ENCODE measurements around the gene UNC5A.

UNC5A gene

GRCh38 chr5:176874198-176874780, 63.9 kb downstream of the UNC5A start:
- Mint-ChIP-seq H3K9me3 (peaks cover 3% of the 10 kb centered on the region), H3K27ac (no peak overlapping the region), H3K27me3 (peaks cover 53% of the 10 kb centered on the region), H3K4me3 (no peak overlapping the region), H3K4me1 (ENCODE audit: low read depth) (peaks cover 21% of the 10 kb centered on the region), H3K36me3 (ENCODE audit: low read depth) (no peaks in the 10 kb centered on the region)
- DNase-seq = no peak

DNA sequence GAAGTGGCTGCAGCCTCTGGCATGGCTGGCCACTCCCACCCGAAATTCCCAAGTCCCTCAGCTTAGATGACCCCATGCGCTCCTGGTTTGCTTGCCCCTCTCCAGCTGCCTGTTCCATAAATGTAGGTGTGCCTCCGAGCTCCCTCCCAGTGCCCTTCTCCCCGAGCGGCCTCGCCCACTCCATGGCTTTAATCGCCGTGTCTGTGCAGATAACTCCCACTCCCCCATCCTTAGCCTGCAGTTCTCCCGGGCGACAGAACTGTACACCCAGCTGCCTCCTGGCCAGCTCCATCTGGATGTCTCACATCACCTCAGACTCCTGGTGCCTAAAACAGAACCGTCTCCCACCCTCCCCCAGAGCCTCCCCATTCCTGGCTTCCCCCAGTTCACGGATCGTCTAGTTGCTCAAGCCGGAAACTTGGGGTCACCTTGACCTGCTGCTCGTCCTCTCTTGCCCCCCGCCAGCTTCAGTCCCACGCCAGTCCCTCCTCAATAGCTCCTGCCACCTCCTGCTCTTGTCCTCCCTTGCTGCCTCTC, 64.7 kb downstream of the UNC5A start:
- Mint-ChIP-seq H3K27ac (no peak overlapping the region), H3K4me3 (no peak overlapping the region)

GRCh38 chr5:176875783-176876505, 65.6 kb downstream of the UNC5A start:
- H3K27me3 Mint-ChIP-seq = peaks cover 55% of the 10 kb centered on the region
- no peak overlapping the region for H3K4me3 Mint-ChIP-seq
- DNase-seq = no peak
- peaks cover 3% of the 10 kb centered on the region for H3K9me3 Mint-ChIP-seq
- H3K27ac Mint-ChIP-seq = peak overlapping the region; percentile 8
- no peaks in the 10 kb centered on the region for H3K36me3 Mint-ChIP-seq (ENCODE audit: low read depth)
- peaks cover 13% of the 10 kb centered on the region for H3K4me1 Mint-ChIP-seq (ENCODE audit: low read depth)

More for the DNA sequence above, 64.7 kb downstream of the UNC5A start:
- peaks cover 17% of the 10 kb centered on the region for H3K4me1 Mint-ChIP-seq (ENCODE audit: low read depth)
- H3K9me3 Mint-ChIP-seq = peaks cover 3% of the 10 kb centered on the region
- peaks cover 55% of the 10 kb centered on the region for H3K27me3 Mint-ChIP-seq
- H3K36me3 Mint-ChIP-seq (ENCODE audit: low read depth) = no peaks in the 10 kb centered on the region
- no peak for DNase-seq

DNA sequence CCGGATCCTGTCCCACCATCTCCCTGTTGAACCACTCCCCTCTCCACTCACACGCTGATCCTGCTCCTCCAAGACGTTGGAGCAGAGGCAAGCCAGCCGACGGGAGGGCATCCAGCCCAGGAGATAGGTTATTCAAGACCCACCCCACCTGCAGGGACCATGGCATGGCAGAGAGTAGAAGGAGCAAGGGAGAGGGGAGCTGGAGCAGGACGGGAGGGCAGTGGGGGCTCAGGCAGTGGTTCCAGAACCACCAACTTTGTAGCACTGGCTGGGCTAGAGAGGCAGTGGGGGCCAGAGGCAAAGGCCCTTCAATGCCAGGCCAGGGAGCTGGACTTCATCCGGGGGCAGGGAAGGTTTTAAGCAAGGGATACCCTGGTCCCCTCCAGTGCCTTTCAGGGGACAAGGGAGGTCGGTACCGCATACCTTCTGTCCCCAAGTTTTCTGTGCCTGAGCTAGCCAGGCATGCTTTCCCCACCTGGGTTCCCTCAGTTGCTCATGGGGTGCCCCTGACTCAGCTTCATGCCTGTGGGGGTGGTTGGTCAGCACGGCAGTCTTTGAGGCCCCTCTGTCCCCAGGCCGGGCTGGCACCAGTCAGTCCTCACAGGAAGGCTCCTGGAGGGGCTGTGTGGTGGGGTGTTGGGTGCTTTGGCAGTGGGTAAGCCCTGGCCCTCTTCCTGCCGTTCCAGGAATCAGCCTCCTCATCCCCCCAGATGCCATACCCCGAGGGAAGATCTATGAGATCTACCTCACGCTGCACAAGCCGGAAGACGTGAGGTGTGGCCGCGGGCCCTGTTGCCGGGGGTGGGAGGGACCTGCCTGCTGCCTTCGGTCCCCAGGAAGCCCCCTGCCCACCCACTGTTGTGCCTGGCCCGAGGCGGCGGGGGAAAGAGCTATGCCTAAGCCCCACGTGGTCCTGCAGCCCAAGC, 66.4 kb downstream of the UNC5A start:
- peaks cover 55% of the 10 kb centered on the region for H3K27me3 Mint-ChIP-seq
- no peaks in the 10 kb centered on the region for H3K36me3 Mint-ChIP-seq (ENCODE audit: low read depth)
- no peak for DNase-seq
- no peak overlapping the region for H3K4me3 Mint-ChIP-seq
- H3K9me3 Mint-ChIP-seq = peaks cover 3% of the 10 kb centered on the region
- H3K27ac Mint-ChIP-seq = no peak overlapping the region
- H3K4me1 Mint-ChIP-seq (ENCODE audit: low read depth) = peaks cover 13% of the 10 kb centered on the region

GRCh38 chr5:176877793-176878331, 67.5 kb downstream of the UNC5A start:
- H3K4me3 Mint-ChIP-seq = no peak overlapping the region
- peaks cover 13% of the 10 kb centered on the region for H3K4me1 Mint-ChIP-seq (ENCODE audit: low read depth)
- DNase-seq = no peak
- H3K36me3 Mint-ChIP-seq (ENCODE audit: low read depth) = no peaks in the 10 kb centered on the region
- H3K9me3 Mint-ChIP-seq = peaks cover 3% of the 10 kb centered on the region
- no peak overlapping the region for H3K27ac Mint-ChIP-seq
- H3K27me3 Mint-ChIP-seq = peaks cover 55% of the 10 kb centered on the region

DNA sequence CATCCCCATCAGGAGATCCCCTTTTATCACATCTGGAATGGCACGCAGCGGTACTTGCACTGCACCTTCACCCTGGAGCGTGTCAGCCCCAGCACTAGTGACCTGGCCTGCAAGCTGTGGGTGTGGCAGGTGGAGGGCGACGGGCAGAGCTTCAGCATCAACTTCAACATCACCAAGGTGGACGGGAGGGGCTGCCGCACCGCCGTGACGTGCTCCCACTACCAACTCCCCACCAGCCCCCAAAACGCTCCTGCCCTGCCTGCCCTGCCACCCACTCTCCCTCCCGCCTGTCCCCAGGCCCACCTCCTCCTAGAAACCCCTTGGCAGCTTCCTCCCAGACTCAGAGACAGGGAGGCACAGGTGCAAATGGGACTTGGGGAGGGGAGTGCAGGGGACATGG, 68.1 kb downstream of the UNC5A start:
- H3K4me1 Mint-ChIP-seq (ENCODE audit: low read depth) = peaks cover 10% of the 10 kb centered on the region
- DNase-seq = no peak
- H3K36me3 Mint-ChIP-seq (ENCODE audit: low read depth) = no peaks in the 10 kb centered on the region
- no peak overlapping the region for H3K4me3 Mint-ChIP-seq
- no peaks in the 10 kb centered on the region for H3K9me3 Mint-ChIP-seq
- no peak overlapping the region for H3K27ac Mint-ChIP-seq
- peaks cover 55% of the 10 kb centered on the region for H3K27me3 Mint-ChIP-seq

DNA sequence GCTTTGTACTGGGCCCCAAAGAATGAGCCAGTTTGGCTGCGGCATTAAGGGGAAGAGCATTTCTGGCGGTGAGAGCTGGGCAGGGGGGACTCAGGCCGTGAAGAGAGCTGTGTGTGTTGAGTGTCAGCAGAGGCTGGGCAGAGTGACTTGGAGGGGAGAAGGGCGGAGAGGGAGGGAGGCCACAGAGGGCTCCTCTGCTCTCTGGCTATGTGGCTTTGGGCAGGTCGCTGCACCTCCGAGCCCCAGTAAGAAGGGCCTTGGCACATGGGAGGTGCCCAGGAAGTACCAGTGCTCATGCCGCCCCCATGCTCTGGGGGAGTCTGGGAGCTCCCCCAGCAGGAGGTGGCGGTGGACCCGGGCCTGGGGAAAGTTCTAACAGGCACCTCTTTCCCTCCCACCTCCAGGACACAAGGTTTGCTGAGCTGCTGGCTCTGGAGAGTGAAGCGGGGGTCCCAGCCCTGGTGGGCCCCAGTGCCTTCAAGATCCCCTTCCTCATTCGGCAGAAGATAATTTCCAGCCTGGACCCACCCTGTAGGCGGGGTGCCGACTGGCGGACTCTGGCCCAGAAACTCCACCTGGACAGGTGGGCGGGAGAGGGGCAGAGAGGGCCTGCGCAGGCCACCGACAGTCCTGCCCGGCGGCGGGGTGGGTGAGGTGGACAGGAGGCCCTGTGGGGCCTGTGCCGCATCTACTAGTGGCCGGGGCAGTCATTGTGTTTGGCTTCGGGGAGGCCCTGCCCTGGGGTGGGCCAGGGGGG, 68.7 kb downstream of the UNC5A start:
- Mint-ChIP-seq H3K9me3 (no peaks in the 10 kb centered on the region), H3K27ac (no peak overlapping the region), H3K27me3 (peaks cover 51% of the 10 kb centered on the region), H3K36me3 (ENCODE audit: low read depth) (no peaks in the 10 kb centered on the region), H3K4me3 (no peak overlapping the region), H3K4me1 (ENCODE audit: low read depth) (peaks cover 10% of the 10 kb centered on the region)
- DNase-seq = no peak

- H3K36me3 Mint-ChIP-seq (ENCODE audit: low read depth) = no peaks in the 10 kb centered on the region
- no peaks in the 10 kb centered on the region for H3K9me3 Mint-ChIP-seq
- no peak overlapping the region for H3K27ac Mint-ChIP-seq
- H3K4me1 Mint-ChIP-seq (ENCODE audit: low read depth) = peaks cover 13% of the 10 kb centered on the region
- DNase-seq = no peak
- no peak overlapping the region for H3K4me3 Mint-ChIP-seq
- H3K27me3 Mint-ChIP-seq = peaks cover 44% of the 10 kb centered on the region
These were observed 69.5 kb downstream of the UNC5A start for GRCh38 chr5:176879663-176880361.

DNA sequence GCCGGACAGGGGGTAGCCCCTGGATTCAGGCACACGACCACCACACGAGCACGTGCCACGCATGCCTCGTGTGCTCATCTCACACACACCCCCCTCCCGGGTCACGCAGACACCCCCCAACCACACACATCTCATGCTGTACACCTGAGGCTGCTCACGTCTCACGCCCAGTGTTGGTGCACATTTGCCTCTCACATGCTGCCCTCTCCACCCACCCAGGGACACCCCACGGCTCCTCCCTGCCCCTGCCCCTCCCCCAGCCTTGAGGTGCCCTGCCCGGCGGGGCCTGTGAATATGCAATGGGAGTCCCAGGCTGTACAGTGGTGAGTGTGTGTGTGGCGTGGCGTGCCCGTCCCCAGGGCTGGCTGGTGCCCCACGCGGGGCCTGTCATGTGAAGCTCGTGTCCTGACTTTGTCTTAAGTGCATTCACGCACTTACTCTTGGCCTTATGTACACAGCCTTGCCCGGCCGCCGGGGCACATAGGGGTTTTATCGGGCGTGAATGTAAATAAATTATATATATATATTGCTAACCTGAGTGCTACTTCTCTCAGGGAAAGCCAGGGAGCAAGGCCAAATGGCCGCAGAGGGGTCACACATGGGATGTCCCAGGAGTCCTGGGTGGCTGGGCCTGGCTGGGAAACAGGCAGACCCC, 70.1 kb downstream of the UNC5A start:
- Mint-ChIP-seq H3K36me3 (ENCODE audit: low read depth) (no peaks in the 10 kb centered on the region), H3K4me1 (ENCODE audit: low read depth) (peaks cover 15% of the 10 kb centered on the region), H3K27me3 (peaks cover 37% of the 10 kb centered on the region), H3K4me3 (no peak overlapping the region), H3K27ac (no peak overlapping the region), H3K9me3 (no peaks in the 10 kb centered on the region)
- no peak for DNase-seq

DNA sequence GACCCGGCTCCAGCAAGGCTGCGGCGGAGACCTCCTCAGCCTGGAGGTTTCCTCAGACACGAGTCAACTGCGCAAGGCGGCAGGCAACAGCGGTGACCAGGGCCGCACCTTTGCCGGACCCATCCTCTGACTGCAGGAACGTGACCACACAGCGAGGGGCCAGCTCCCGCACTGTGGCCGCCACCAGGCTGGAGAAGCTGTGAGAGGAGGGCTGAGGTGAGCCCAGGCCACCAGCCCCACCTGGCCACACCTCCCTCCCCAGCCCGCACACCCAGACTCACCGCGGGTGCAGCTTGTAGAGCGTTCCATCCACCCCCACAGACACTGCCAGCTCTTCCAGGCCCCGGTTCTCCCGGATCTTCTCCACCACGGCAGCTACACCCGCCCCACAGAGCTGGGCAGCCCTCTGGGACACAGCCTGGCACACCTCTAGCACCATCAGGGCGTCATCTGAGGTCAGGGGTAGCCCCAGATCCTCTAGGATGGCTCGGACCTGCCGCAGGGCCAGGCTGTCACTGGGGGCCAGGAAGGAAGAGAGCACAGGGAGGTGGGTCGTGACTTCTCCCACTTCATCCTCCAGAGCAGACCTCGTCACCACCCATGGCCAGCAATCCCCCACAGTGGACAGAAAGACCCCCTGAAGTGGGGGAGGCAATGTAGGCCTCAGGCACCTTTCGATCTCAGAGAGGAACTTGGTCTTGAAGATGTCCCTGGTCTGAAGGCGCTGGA, 70.8 kb downstream of the UNC5A start:
- Mint-ChIP-seq H3K4me1 (ENCODE audit: low read depth) (peaks cover 8% of the 10 kb centered on the region), H3K9me3 (no peaks in the 10 kb centered on the region), H3K36me3 (ENCODE audit: low read depth) (no peaks in the 10 kb centered on the region), H3K27ac (no peak overlapping the region), H3K4me3 (no peak overlapping the region), H3K27me3 (peaks cover 30% of the 10 kb centered on the region)
- no peak for DNase-seq

- no peaks in the 10 kb centered on the region for H3K36me3 Mint-ChIP-seq (ENCODE audit: low read depth)
- H3K9me3 Mint-ChIP-seq = no peaks in the 10 kb centered on the region
- no peak overlapping the region for H3K4me3 Mint-ChIP-seq
- H3K27me3 Mint-ChIP-seq = peaks cover 22% of the 10 kb centered on the region
- H3K4me1 Mint-ChIP-seq (ENCODE audit: low read depth) = peaks cover 5% of the 10 kb centered on the region
- DNase-seq = no peak
- H3K27ac Mint-ChIP-seq = no peak overlapping the region
These were observed 71.6 kb downstream of the UNC5A start for GRCh38 chr5:176881816-176882566.

DNA sequence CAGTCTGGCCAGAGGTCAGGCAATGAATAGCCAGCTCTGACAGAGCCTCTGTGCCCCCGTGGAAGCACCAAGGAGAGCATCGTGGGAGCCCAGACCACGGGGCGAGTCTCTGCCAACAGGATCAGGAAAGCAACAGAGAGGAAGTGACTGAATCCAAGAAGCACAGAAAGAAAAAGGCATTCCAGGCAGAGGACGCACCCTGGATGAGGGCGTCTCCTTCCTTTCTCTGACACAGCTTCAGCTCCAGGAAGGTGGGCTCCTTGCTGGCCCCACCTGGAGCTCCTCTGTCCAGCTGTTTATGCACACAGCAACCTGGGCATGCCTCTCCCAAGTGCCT, 72.2 kb downstream of the UNC5A start:
- H3K36me3 Mint-ChIP-seq (ENCODE audit: low read depth) = no peaks in the 10 kb centered on the region
- peaks cover 5% of the 10 kb centered on the region for H3K4me1 Mint-ChIP-seq (ENCODE audit: low read depth)
- no peaks in the 10 kb centered on the region for H3K9me3 Mint-ChIP-seq
- no peak overlapping the region for H3K27ac Mint-ChIP-seq
- no peak overlapping the region for H3K4me3 Mint-ChIP-seq
- peaks cover 17% of the 10 kb centered on the region for H3K27me3 Mint-ChIP-seq
- DNase-seq = no peak

Data from activated T-cell treated with anti-CD3 and anti-CD28 coated beads, Interleukin-2, amount 50 U/mL, for 24 hours (primary cell).